ENCODE measurements around the gene DNM3.

DNM3 gene

DNA sequence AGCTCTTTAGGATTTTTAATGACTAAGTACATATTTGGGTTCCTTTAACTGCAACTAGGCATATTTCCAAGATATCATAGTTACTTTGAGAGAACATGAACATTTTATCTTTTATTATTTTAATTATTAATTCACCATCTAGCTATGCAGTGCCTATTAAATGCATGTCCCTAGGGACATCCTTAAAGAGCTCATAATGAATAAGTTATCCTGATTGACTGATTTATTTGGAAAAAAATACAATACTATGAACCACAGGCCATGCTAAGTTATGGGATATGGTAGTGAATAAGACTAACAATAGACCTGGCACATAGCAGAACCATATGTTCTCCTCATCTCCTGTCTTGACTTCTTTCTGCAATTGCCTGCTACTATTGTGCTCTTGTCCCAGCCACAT is 562.8 kb downstream of the DNM3 start:
- no peaks in the 10 kb centered on the region for H3K27me3 ChIP-seq (replicated peaks in 2 of 5; ENCODE audit: control insufficient read depth in 4 of 5, insufficient read depth in 5 of 5, low read length in 4 of 5)
- no peak overlapping the region for H3K4me3 ChIP-seq (ENCODE audit: control insufficient read depth in 1 of 7, extremely low read depth in 1 of 7, insufficient read depth in 4 of 7, low read depth in 2 of 7, low read length in 6 of 7)
- CTCF ChIA-PET: interaction anchor here (1.0 to 6.9 kb wide), 3 partner anchors 13 to 401 kb away, joined by 3 to 46 read pairs (median 12); no protein-coding TSS in a partner anchor
- H3K4me1 ChIP-seq (ENCODE audit: control extremely low read depth in 1 of 4, control insufficient read depth in 4 of 4, insufficient read depth in 4 of 4, low read length in 3 of 4): peaks cover 0 to 4% (median 2%) of the 10 kb centered on the region in 4 experiments
- no peak for DNase-seq
- H3K36me3 ChIP-seq (ENCODE audit: control insufficient read depth in 4 of 4, insufficient read depth in 4 of 4, low read length in 3 of 4): no peaks in the 10 kb centered on the region
- H3K27ac ChIP-seq (ENCODE audit: insufficient read depth in 1 of 2, low read depth in 1 of 2, low read length in 2 of 2, poor library complexity in 1 of 2, severe bottlenecking in 2 of 2): no peak overlapping the region
- H3K9me3 ChIP-seq (ENCODE audit: control extremely low read depth in 1 of 5, control insufficient read depth in 4 of 5, insufficient read depth in 2 of 5, low read depth in 1 of 5, low read length in 4 of 5): no peaks in the 10 kb centered on the region
- POLR2A ChIA-PET: interaction anchor here (0.7 kb wide), 1 partner anchor 435 kb away, joined by 3 read pairs; no protein-coding TSS in a partner anchor

DNA sequence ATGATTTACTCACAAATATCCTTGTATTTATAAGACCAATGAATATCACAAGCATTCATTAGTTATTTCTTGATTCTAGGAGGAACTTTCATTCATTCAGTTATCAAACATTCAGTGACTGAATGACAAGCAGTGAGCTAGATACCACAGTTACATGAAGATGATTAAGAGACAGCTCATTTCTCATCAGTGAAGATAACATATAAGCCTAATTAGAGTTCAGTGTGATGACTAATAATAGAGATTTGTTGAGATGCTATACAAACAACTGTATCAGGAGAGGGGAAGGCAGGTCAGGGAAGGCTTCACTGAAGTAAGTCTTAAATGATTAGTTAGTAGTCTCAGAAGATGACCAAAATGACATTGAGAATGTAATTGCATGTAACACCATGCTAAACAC is 564.6 kb downstream of the DNM3 start:
- Histone ChIP-seq H3K27ac (ENCODE audit: insufficient read depth in 1 of 2, low read depth in 1 of 2, low read length in 2 of 2, poor library complexity in 1 of 2, severe bottlenecking in 2 of 2) (no peak overlapping the region), H3K27me3 (replicated peaks in 2 of 5; ENCODE audit: control insufficient read depth in 4 of 5, insufficient read depth in 5 of 5, low read length in 4 of 5) (no peaks in the 10 kb centered on the region), H3K9me3 (ENCODE audit: control extremely low read depth in 1 of 5, control insufficient read depth in 4 of 5, insufficient read depth in 2 of 5, low read depth in 1 of 5, low read length in 4 of 5) (no peaks in the 10 kb centered on the region), H3K4me3 (ENCODE audit: control insufficient read depth in 1 of 7, extremely low read depth in 1 of 7, insufficient read depth in 4 of 7, low read depth in 2 of 7, low read length in 6 of 7) (no peak overlapping the region), H3K36me3 (ENCODE audit: control insufficient read depth in 4 of 4, insufficient read depth in 4 of 4, low read length in 3 of 4) (no peaks in the 10 kb centered on the region), H3K4me1 (ENCODE audit: control extremely low read depth in 1 of 4, control insufficient read depth in 4 of 4, insufficient read depth in 4 of 4, low read length in 3 of 4) (peaks cover 0 to 2% (median 0%) of the 10 kb centered on the region in 4 experiments)
- POLR2A ChIA-PET: no interaction called here
- DNase-seq: no peak
- CTCF ChIA-PET: interaction anchor here (1.1 to 3.3 kb wide), 3 partner anchors 11 to 315 kb away, joined by 3 to 12 read pairs (median 5); no protein-coding TSS in a partner anchor

DNA sequence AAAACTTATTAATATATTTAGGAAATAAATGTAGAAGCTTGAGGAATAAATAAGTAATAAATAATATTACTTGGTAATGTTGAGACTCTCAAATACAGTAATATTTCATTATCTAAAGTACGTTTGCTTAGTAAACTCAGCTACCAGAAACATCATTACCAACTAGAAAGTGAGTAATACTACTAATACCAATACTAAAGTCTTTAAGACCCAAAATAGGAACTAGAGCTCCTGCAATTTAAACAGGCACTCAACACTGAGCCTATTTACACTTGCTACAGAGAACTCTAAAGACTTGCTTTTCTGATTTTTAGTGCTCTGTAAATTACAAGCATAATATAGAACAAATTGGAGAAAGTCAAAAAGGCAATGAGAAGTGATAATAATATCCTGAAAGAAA is 565.7 kb downstream of the DNM3 start:
- H3K4me1 ChIP-seq (ENCODE audit: control extremely low read depth in 1 of 4, control insufficient read depth in 4 of 4, insufficient read depth in 4 of 4, low read length in 3 of 4): peaks cover 0 to 2% (median 0%) of the 10 kb centered on the region in 4 experiments
- no peaks in the 10 kb centered on the region for H3K36me3 ChIP-seq (ENCODE audit: control insufficient read depth in 4 of 4, insufficient read depth in 4 of 4, low read length in 3 of 4)
- no peak overlapping the region for H3K27ac ChIP-seq (ENCODE audit: insufficient read depth in 1 of 2, low read depth in 1 of 2, low read length in 2 of 2, poor library complexity in 1 of 2, severe bottlenecking in 2 of 2)
- DNase-seq: no peak
- CTCF ChIA-PET: interaction anchor here (1.0 kb wide), 2 partner anchors 9 to 36 kb away, joined by 3 read pairs; no protein-coding TSS in a partner anchor
- H3K27me3 ChIP-seq (replicated peaks in 2 of 5; ENCODE audit: control insufficient read depth in 4 of 5, insufficient read depth in 5 of 5, low read length in 4 of 5): no peaks in the 10 kb centered on the region
- POLR2A ChIA-PET: no interaction called here
- no CpG with 5 or more reads among the region's 1 CpG for WGBS (ENCODE audit: insufficient coverage)
- H3K9me3 ChIP-seq (ENCODE audit: control extremely low read depth in 1 of 5, control insufficient read depth in 4 of 5, insufficient read depth in 2 of 5, low read depth in 1 of 5, low read length in 4 of 5): no peaks in the 10 kb centered on the region
- H3K4me3 ChIP-seq (ENCODE audit: control insufficient read depth in 1 of 7, extremely low read depth in 1 of 7, insufficient read depth in 4 of 7, low read depth in 2 of 7, low read length in 6 of 7): no peak overlapping the region

DNA sequence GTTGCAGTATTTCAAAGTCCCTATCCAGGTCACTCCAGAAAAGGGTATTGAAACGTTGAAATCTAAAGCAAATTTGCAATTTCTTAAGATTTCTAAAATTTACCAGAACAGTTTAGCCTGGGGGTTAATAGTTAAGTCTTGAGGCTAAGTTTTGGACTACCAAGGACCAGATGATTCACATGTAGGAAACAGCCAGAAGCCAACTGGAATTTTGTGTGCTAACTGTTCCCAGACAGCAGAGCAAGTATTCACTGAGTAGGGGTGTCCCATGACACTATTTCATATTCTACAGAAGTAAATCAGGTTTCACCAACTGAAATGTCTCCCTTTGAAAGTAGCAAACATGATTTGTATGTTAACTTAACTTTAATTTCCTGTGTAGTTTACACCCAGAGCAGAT is 567.7 kb downstream of the DNM3 start:
- H3K4me1 ChIP-seq (ENCODE audit: control extremely low read depth in 1 of 4, control insufficient read depth in 4 of 4, insufficient read depth in 4 of 4, low read length in 3 of 4): peaks cover 0 to 2% (median 0%) of the 10 kb centered on the region in 4 experiments
- no peak overlapping the region for H3K4me3 ChIP-seq (ENCODE audit: control insufficient read depth in 1 of 7, extremely low read depth in 1 of 7, insufficient read depth in 4 of 7, low read depth in 2 of 7, low read length in 6 of 7)
- ChIA-PET POLR2A (no interaction called here), CTCF (interaction anchor here (1.2 to 1.6 kb wide), 2 partner anchors 36 to 318 kb away, joined by 3 read pairs; no protein-coding TSS in a partner anchor)
- no peak overlapping the region for H3K27ac ChIP-seq (ENCODE audit: insufficient read depth in 1 of 2, low read depth in 1 of 2, low read length in 2 of 2, poor library complexity in 1 of 2, severe bottlenecking in 2 of 2)
- no peaks in the 10 kb centered on the region for H3K27me3 ChIP-seq (replicated peaks in 2 of 5; ENCODE audit: control insufficient read depth in 4 of 5, insufficient read depth in 5 of 5, low read length in 4 of 5)
- 86% methylated on average over 1 of the region's 1 CpG for WGBS (ENCODE audit: insufficient coverage)
- DNase-seq: no peak
- H3K9me3 ChIP-seq (ENCODE audit: control extremely low read depth in 1 of 5, control insufficient read depth in 4 of 5, insufficient read depth in 2 of 5, low read depth in 1 of 5, low read length in 4 of 5): no peaks in the 10 kb centered on the region
- H3K36me3 ChIP-seq (ENCODE audit: control insufficient read depth in 4 of 4, insufficient read depth in 4 of 4, low read length in 3 of 4): no peaks in the 10 kb centered on the region

DNA sequence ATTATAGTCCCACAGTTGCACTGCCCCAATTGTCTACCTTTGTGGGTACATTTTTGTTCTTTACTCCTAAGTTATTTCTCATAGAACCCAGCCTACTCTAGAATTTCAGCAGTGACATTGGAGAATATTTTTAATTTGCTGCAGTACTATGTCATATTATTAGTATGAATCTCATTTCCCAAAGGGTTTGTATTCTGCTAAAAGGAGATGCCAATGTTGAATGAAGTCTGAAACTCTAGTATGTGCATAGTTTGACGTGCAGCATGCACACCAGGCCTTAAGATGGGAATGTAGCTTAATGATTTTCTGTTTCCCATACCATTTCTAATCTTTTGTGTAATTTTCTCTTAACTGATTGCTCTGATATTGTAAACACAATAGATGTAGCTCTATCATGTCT is 568.7 kb downstream of the DNM3 start:
- Histone ChIP-seq H3K36me3 (ENCODE audit: control insufficient read depth in 4 of 4, insufficient read depth in 4 of 4, low read length in 3 of 4) (no peaks in the 10 kb centered on the region), H3K4me1 (ENCODE audit: control extremely low read depth in 1 of 4, control insufficient read depth in 4 of 4, insufficient read depth in 4 of 4, low read length in 3 of 4) (peaks cover 0 to 2% (median 0%) of the 10 kb centered on the region in 4 experiments), H3K4me3 (ENCODE audit: control insufficient read depth in 1 of 7, extremely low read depth in 1 of 7, insufficient read depth in 4 of 7, low read depth in 2 of 7, low read length in 6 of 7) (no peak overlapping the region), H3K27me3 (replicated peaks in 2 of 5; ENCODE audit: control insufficient read depth in 4 of 5, insufficient read depth in 5 of 5, low read length in 4 of 5) (no peaks in the 10 kb centered on the region), H3K9me3 (ENCODE audit: control extremely low read depth in 1 of 5, control insufficient read depth in 4 of 5, insufficient read depth in 2 of 5, low read depth in 1 of 5, low read length in 4 of 5) (no peaks in the 10 kb centered on the region), H3K27ac (ENCODE audit: insufficient read depth in 1 of 2, low read depth in 1 of 2, low read length in 2 of 2, poor library complexity in 1 of 2, severe bottlenecking in 2 of 2) (no peak overlapping the region)
- no CpG with 5 or more reads among the region's 1 CpG for WGBS (ENCODE audit: insufficient coverage)
- no peak for DNase-seq
- CTCF ChIA-PET: interaction anchor here (1.1 to 1.5 kb wide), 2 partner anchors 18 to 407 kb away, joined by 3 read pairs; no protein-coding TSS in a partner anchor
- POLR2A ChIA-PET: no interaction called here

DNA sequence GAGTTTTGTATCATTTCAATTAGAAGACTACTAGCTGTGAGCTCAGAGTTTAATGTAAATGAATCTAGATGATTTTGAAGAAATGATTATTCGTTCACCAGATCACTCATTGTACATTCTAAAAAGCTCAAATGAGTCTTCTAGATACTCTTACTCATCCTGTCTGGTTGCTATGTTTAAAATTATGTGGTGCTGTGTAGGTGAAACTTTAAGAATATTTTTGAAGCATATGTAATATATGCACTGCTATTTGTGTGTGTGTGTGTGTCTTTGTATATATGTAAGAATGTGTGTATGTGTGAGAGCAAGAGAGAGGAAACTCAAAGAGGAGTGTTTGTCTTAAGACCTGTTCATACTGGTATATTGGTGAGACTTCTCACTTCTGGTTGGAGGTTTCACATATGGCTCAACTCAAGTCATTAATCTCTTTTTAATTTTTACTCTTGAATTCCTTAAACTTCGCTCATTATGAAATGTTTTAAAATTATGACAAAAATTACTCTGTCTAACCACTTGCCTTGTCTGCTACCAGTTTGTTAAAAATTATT is 570.6 kb downstream of the DNM3 start:
- ChIA-PET POLR2A (no interaction called here), CTCF (interaction anchor here (1.0 to 1.2 kb wide), 4 partner anchors 11 to 321 kb away, joined by 3 to 6 read pairs (median 4); no protein-coding TSS in a partner anchor)
- H3K9me3 ChIP-seq (ENCODE audit: control extremely low read depth in 1 of 5, control insufficient read depth in 4 of 5, insufficient read depth in 2 of 5, low read depth in 1 of 5, low read length in 4 of 5): no peaks in the 10 kb centered on the region
- H3K27me3 ChIP-seq (replicated peaks in 2 of 5; ENCODE audit: control insufficient read depth in 4 of 5, insufficient read depth in 5 of 5, low read length in 4 of 5): no peaks in the 10 kb centered on the region
- H3K27ac ChIP-seq (ENCODE audit: insufficient read depth in 1 of 2, low read depth in 1 of 2, low read length in 2 of 2, poor library complexity in 1 of 2, severe bottlenecking in 2 of 2): no peak overlapping the region
- WGBS (ENCODE audit: insufficient coverage): 100% methylated on average over 1 of the region's 2 CpGs
- H3K4me1 ChIP-seq (ENCODE audit: control extremely low read depth in 1 of 4, control insufficient read depth in 4 of 4, insufficient read depth in 4 of 4, low read length in 3 of 4): peaks cover 0 to 2% (median 0%) of the 10 kb centered on the region in 4 experiments
- no peaks in the 10 kb centered on the region for H3K36me3 ChIP-seq (ENCODE audit: control insufficient read depth in 4 of 4, insufficient read depth in 4 of 4, low read length in 3 of 4)
- no peak for DNase-seq
- no peak overlapping the region for H3K4me3 ChIP-seq (ENCODE audit: control insufficient read depth in 1 of 7, extremely low read depth in 1 of 7, insufficient read depth in 4 of 7, low read depth in 2 of 7, low read length in 6 of 7)

DNA sequence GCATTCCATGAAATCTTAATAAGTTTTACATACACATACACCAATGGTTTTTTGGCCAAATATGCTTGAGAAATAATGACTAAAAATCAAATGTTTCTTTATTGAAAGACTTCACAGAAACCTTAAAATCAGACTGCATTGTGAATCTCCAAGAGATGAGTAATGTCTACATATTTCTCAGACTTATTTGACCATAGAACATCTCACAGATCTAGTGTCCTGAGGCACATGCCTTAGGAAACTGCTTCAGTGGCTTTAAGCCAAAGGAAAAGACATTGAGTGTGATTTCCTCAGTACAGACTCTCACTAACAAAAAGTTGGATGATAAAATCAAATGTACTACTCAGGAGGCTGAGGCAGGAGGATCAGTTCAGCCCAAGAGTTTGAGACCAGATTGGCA is 573.0 kb downstream of the DNM3 start:
- Histone ChIP-seq H3K4me1 (ENCODE audit: control extremely low read depth in 1 of 4, control insufficient read depth in 4 of 4, insufficient read depth in 4 of 4, low read length in 3 of 4) (peaks cover 0 to 2% (median 0%) of the 10 kb centered on the region in 4 experiments), H3K4me3 (ENCODE audit: control insufficient read depth in 1 of 7, extremely low read depth in 1 of 7, insufficient read depth in 4 of 7, low read depth in 2 of 7, low read length in 6 of 7) (no peak overlapping the region), H3K9me3 (ENCODE audit: control extremely low read depth in 1 of 5, control insufficient read depth in 4 of 5, insufficient read depth in 2 of 5, low read depth in 1 of 5, low read length in 4 of 5) (no peaks in the 10 kb centered on the region), H3K27me3 (replicated peaks in 2 of 5; ENCODE audit: control insufficient read depth in 4 of 5, insufficient read depth in 5 of 5, low read length in 4 of 5) (no peaks in the 10 kb centered on the region), H3K27ac (ENCODE audit: insufficient read depth in 1 of 2, low read depth in 1 of 2, low read length in 2 of 2, poor library complexity in 1 of 2, severe bottlenecking in 2 of 2) (no peak overlapping the region), H3K36me3 (ENCODE audit: control insufficient read depth in 4 of 4, insufficient read depth in 4 of 4, low read length in 3 of 4) (no peaks in the 10 kb centered on the region)
- no peak for DNase-seq
- CTCF ChIA-PET: interaction anchor here (1.5 to 2.4 kb wide), 2 partner anchors 16 to 412 kb away, joined by 3 to 16 read pairs; no protein-coding TSS in a partner anchor
- POLR2A ChIA-PET: no interaction called here

Measured in common myeloid progenitor, CD34-positive (primary cell).